ENCODE measurements around the gene LRRC23. TPM values are rescaled to one million over a fixed set of nuclear protein-coding genes. Genes with fewer than 3 reads are reported as not detected.

Gene LRRC23
- total and polyA plus RNA-seq, 12 donors, result 6.9 to 29.0 (median 13.1) TPM

DNA sequence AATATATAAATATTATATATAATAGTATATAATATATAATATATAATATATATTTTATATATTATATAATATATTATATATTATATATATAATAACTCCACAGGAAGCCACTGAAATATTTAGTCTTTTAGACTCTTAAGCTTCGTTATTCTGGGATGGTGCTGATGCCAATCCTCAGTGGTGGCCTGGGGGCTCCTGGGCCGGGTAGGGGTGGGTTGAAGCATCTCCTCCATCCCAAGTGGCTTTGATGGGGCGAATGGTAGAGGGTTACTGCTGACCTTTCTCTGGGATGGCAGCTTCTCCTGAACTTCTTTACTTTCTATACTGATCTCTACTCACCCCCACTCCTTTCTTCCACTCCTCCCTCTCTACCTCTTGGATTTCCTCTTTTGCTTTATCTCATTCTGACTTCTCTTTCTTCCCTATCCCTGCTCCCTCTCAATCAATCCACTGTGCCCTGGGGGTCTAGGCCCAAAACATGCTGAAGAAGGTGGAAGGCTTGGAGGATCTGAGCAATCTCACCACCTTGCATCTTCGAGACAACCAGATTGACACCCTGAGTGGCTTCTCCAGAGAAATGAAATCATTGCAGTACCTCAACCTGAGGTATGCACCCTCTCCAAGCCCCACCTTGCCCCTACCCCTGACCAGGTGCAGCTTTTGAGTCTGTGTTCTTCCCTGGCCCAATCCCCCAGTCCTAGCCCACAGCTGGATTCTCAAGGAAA lies 5.0 kb downstream of the LRRC23 start:
- intact Hi-C loops (cut with DNase I), result no loop called here
- DNase-seq, result no peak
- Histone ChIP-seq H3K27me3 (no peaks in the 10 kb centered on the region), H3K27ac (no peak overlapping the region), H3K9me3 (replicated peaks in 1 of 3) (no peaks in the 10 kb centered on the region), H3K4me3 (no peak overlapping the region), H3K4me1 (replicated peaks in 1 of 2) (peaks cover 6 to 12% of the 10 kb centered on the region in 2 donors), H3K36me3 (replicated peaks in 1 of 2) (no peaks in the 10 kb centered on the region)
- TF ChIP-seq POLR2A (IDR thresholded peaks at IDR 0.05), result no peak
- TF ChIP-seq, protein P1, sequence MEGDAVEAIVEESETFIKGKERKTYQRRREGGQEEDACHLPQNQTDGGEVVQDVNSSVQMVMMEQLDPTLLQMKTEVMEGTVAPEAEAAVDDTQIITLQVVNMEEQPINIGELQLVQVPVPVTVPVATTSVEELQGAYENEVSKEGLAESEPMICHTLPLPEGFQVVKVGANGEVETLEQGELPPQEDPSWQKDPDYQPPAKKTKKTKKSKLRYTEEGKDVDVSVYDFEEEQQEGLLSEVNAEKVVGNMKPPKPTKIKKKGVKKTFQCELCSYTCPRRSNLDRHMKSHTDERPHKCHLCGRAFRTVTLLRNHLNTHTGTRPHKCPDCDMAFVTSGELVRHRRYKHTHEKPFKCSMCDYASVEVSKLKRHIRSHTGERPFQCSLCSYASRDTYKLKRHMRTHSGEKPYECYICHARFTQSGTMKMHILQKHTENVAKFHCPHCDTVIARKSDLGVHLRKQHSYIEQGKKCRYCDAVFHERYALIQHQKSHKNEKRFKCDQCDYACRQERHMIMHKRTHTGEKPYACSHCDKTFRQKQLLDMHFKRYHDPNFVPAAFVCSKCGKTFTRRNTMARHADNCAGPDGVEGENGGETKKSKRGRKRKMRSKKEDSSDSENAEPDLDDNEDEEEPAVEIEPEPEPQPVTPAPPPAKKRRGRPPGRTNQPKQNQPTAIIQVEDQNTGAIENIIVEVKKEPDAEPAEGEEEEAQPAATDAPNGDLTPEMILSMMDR (IDR thresholded peaks at IDR 0.05), result no peak
- 85 to 89% (median 88%) methylated on average over 4 of the region's 4 CpGs for WGBS, 4 donors

GRCh38 chr12:6912164-6912935 lies 7.7 kb downstream of the LRRC23 start:
- Histone ChIP-seq H3K4me3 (no peak overlapping the region), H3K9me3 (replicated peaks in 1 of 3) (no peaks in the 10 kb centered on the region), H3K27me3 (no peaks in the 10 kb centered on the region), H3K36me3 (replicated peaks in 1 of 2) (peaks cover 0 to 5% of the 10 kb centered on the region in 2 donors), H3K27ac (no peak overlapping the region), H3K4me1 (replicated peaks in 1 of 2) (peaks cover 6 to 12% of the 10 kb centered on the region in 2 donors)
- intact Hi-C loops (cut with DNase I), result no loop called here
- TF ChIP-seq POLR2A (IDR thresholded peaks at IDR 0.05), result no peak
- TF ChIP-seq, protein P1 (IDR thresholded peaks at IDR 0.05), result no peak
- WGBS, 4 donors, result 83 to 89% (median 84%) methylated on average over 15 of the region's 15 CpGs
- DNase-seq, result no peak

GRCh38 chr12:6914246-6914946 lies 9.8 kb downstream of the LRRC23 start, which contains the start of gene ENO2:
Gene ENO2 (plus strand): TSS chr12:6914580. CDS start chr12:6915833, 1,253 bp downstream.
- H3K27ac ChIP-seq, result peak within 1 kb of the TSS in 3 of 5 donors; percentile 52 to 85 (median 76)
- peak within 1 kb of the TSS; percentile 24 to 69 (median 41) for H3K4me3 ChIP-seq
- TF ChIP-seq POLR2A (IDR thresholded peaks at IDR 0.05), result peak in 1 of 2 donors; percentile 52
- TF ChIP-seq, protein P1 (IDR thresholded peaks at IDR 0.05), result no peak
- peaks cover 6 to 12% of the 10 kb centered on the region in 2 donors for H3K4me1 ChIP-seq (replicated peaks in 1 of 2)
- peaks cover 0 to 5% of the 10 kb centered on the region in 2 donors for H3K36me3 ChIP-seq (replicated peaks in 1 of 2)
- 0 to 1% (median 1%) methylated on average over 28 to 67 of the region's 68 CpGs for WGBS, 4 donors
- DNase-seq, result peak; percentile 68 to 90 (median 82)
- intact Hi-C loops (cut with DNase I), result no loop called here
- H3K27me3 ChIP-seq, result no peaks in the 10 kb centered on the region
- no peaks in the 10 kb centered on the region for H3K9me3 ChIP-seq (replicated peaks in 1 of 3)

Data from adrenal gland (tissue), 12 donors.